H9 (cell line): Measurements from ENCODE around the gene MOCS1. TPM values are rescaled to one million over a fixed set of nuclear protein-coding genes. Genes with fewer than 3 reads are reported as not detected.

ENCODE experiments used
- DNase-seq: peaks from one replicate; pipeline ENCODE4 v3.0.0-alpha.2; 2017
- H2AFZ ChIP-seq: one replicate; pipeline ENCODE4 v1.6.1; 2013; ENCODE audit warnings: mild to moderate bottlenecking, low read length, control low read depth, moderate library complexity
- H2AK5ac ChIP-seq: 2 replicates; pipeline ENCODE4 v1.6.1; 2013; ENCODE audit warnings: low read length, control low read depth, mixed read lengths; ENCODE audit not compliant: insufficient read length
- H2BK120ac ChIP-seq: one replicate; pipeline ENCODE4 v1.6.1; 2013; ENCODE audit warnings: low read depth, mild to moderate bottlenecking, low read length, control low read depth, inconsistent platforms; ENCODE audit not compliant: poor library complexity, severe bottlenecking
- H2BK12ac ChIP-seq: 2 replicates; pipeline ENCODE4 v1.6.1; 2013; ENCODE audit warnings: low read length, control low read depth, mixed read lengths, low read depth; ENCODE audit not compliant: insufficient read length
- H2BK15ac ChIP-seq: 2 replicates; pipeline ENCODE4 v1.6.1; 2013; ENCODE audit warnings: low read depth, low read length, control low read depth
- H2BK20ac ChIP-seq: one replicate; pipeline ENCODE4 v1.6.1; 2013; ENCODE audit warnings: low read depth, mild to moderate bottlenecking, low read length, control low read depth, inconsistent platforms; ENCODE audit not compliant: poor library complexity, severe bottlenecking
- H2BK5ac ChIP-seq: 2 replicates; pipeline ENCODE4 v1.6.1; 2013; ENCODE audit warnings: low read length, control low read depth, mixed read lengths; ENCODE audit not compliant: insufficient read length
- H3K14ac ChIP-seq: 2 replicates; pipeline ENCODE4 v1.6.1; 2013; ENCODE audit warnings: low read length, control low read depth; ENCODE audit not compliant: insufficient read depth
- H3K18ac ChIP-seq: 2 replicates; pipeline ENCODE4 v1.6.1; 2013; ENCODE audit warnings: low read depth, mild to moderate bottlenecking, mixed read lengths, low read length, control low read depth; ENCODE audit not compliant: insufficient read length
- H3K23ac ChIP-seq: 2 replicates; pipeline ENCODE4 v1.6.1; 2013; ENCODE audit warnings: low read length, control low read depth, mixed read lengths, low read depth; ENCODE audit not compliant: insufficient read length
- H3K23me2 ChIP-seq: 2 replicates; pipeline ENCODE4 v1.6.1; 2013; ENCODE audit warnings: low read depth, mild to moderate bottlenecking, mixed read lengths, low read length, control low read depth; ENCODE audit not compliant: insufficient read length, poor library complexity, severe bottlenecking
- H3K27ac ChIP-seq: 2 replicates; pipeline ENCODE4 v1.5.1; 2013; ENCODE audit warnings: low read length, control low read depth, mixed read lengths, low read depth; ENCODE audit not compliant: insufficient read length
- H3K27me3 ChIP-seq: 2 replicates; pipeline ENCODE4 v1.6.1; 2013; ENCODE audit warnings: low read length, control low read depth, inconsistent platforms; ENCODE audit not compliant: insufficient read depth
- H3K4ac ChIP-seq: 2 replicates; pipeline ENCODE4 v1.6.1; 2013; ENCODE audit warnings: low read depth, mild to moderate bottlenecking, control low read depth, inconsistent platforms, low read length, moderate library complexity
- H3K4me1 ChIP-seq: 2 replicates; pipeline ENCODE4 v1.6.1; 2013; ENCODE audit warnings: low read length, control low read depth, inconsistent platforms; ENCODE audit not compliant: insufficient read depth
- H3K4me2 ChIP-seq: 2 replicates; pipeline ENCODE4 v1.6.1; 2013; ENCODE audit warnings: low read length, control low read depth, mixed read lengths; ENCODE audit not compliant: insufficient read length, insufficient read depth
- H3K56ac ChIP-seq: 2 replicates; pipeline ENCODE4 v1.6.1; 2013; ENCODE audit warnings: low read depth, mild to moderate bottlenecking, mixed read lengths, low read length, control low read depth; ENCODE audit not compliant: insufficient read length
- H3K79me1 ChIP-seq: 2 replicates; pipeline ENCODE4 v1.6.1; 2013; ENCODE audit warnings: low read depth, mild to moderate bottlenecking, moderate library complexity, low read length, control low read depth, inconsistent platforms; ENCODE audit not compliant: insufficient read depth, poor library complexity, severe bottlenecking
- H3K79me2 ChIP-seq: 2 replicates; pipeline ENCODE4 v1.6.1; 2013; ENCODE audit warnings: low read length, control low read depth, inconsistent platforms; ENCODE audit not compliant: insufficient read depth
- H3K9ac ChIP-seq: 2 replicates; pipeline ENCODE4 v1.6.1; 2013; ENCODE audit warnings: low read length, control low read depth, mixed read lengths; ENCODE audit not compliant: insufficient read length; ENCODE audit errors: extremely low read depth
- H3K9me3 ChIP-seq: one replicate; pipeline ENCODE4 v1.6.1; 2013; ENCODE audit warnings: low read depth, low read length, inconsistent platforms; ENCODE audit not compliant: control insufficient read depth
- H3T11ph ChIP-seq: one replicate; pipeline ENCODE4 v1.6.1; 2013; ENCODE audit warnings: mild to moderate bottlenecking, low read length, control low read depth, inconsistent platforms
- H4K20me1 ChIP-seq: one replicate; pipeline ENCODE4 v1.6.1; 2013; ENCODE audit not compliant: control insufficient read depth, insufficient read length, insufficient read depth
- H4K5ac ChIP-seq: 2 replicates; pipeline ENCODE4 v1.6.1; 2013; ENCODE audit warnings: low read depth, mild to moderate bottlenecking, mixed read lengths, low read length, control low read depth; ENCODE audit not compliant: insufficient read length
- H4K8ac ChIP-seq: replicated peaks from 2 replicates; pipeline ENCODE4 v1.6.1; 2013; ENCODE audit warnings: low read length, control low read depth, mixed read lengths, low read depth; ENCODE audit not compliant: insufficient read length
- H4K91ac ChIP-seq: 2 replicates; pipeline ENCODE4 v1.6.1; 2013; ENCODE audit warnings: low read depth, mild to moderate bottlenecking, moderate library complexity, mixed read lengths, low read length, control low read depth; ENCODE audit not compliant: insufficient read length
- H3K27ac Mint-ChIP-seq, 3 experiments: 2 replicates in 2 of 3; 3 replicates in 1 of 3; pipeline ENCODE4 v1.8.0; 2020 to 2021; ENCODE audit warnings: mixed read lengths in 3 of 3, mild to moderate bottlenecking in 1 of 3, moderate library complexity in 1 of 3
- H3K27me3 Mint-ChIP-seq: 2 replicates; pipeline ENCODE4 v1.8.0; 2021; ENCODE audit warnings: low read depth, mild to moderate bottlenecking, moderate library complexity, mixed read lengths
- H3K36me3 Mint-ChIP-seq, 3 experiments: 2 replicates in 2 of 3; 3 replicates in 1 of 3; pipeline ENCODE4 v1.8.0; 2020 to 2021; ENCODE audit warnings: low read depth in 3 of 3, mixed read lengths in 3 of 3; ENCODE audit not compliant: insufficient read depth in 1 of 3
- H3K4me1 Mint-ChIP-seq, 2 experiments: 2 replicates each; pipeline ENCODE4 v1.8.0; 2020; ENCODE audit warnings: mixed read lengths in 2 of 2
- H3K4me3 Mint-ChIP-seq, 2 experiments: 2 replicates in 1 of 2; 3 replicates in 1 of 2; pipeline ENCODE4 v1.8.0; 2020 to 2021; ENCODE audit warnings: mild to moderate bottlenecking in 2 of 2, mixed read lengths in 2 of 2, moderate library complexity in 1 of 2
- H3K9me3 Mint-ChIP-seq, 2 experiments: 2 replicates in 1 of 2; 3 replicates in 1 of 2; pipeline ENCODE4 v1.8.0; 2020; ENCODE audit warnings: mild to moderate bottlenecking in 2 of 2, mixed read lengths in 2 of 2, moderate library complexity in 1 of 2
- WGBS: extraction: QIAGEN DNeasy Blood & Tissue Kit; methylation state at CpG from one replicate; pipeline ENCODE4 v1.1.7; 2013; ENCODE audit warnings: missing lambda C conversion rate, low lambda C conversion rate, mixed read lengths; ENCODE audit not compliant: insufficient read length; ENCODE audit errors: extremely low coverage; 5-methylcytosine and 5-hydroxymethylcytosine counted together
- total RNA-seq: library from RNA; stranded (reverse); gene quantifications from 2 replicates; pipeline ENCODE4 v1.2.1, GENCODE V29; 2021
- TF ChIP-seq, protein P1 (sequence below): fragments of 200-600 bp; sonication (generic); conservative IDR thresholded peaks from 3 replicates; pipeline ENCODE4 v1.8.0; 2021; ENCODE audit warnings: antibody characterized with exemption, mild to moderate bottlenecking

MOCS1 gene
- total RNA-seq, 1 experiment from 2014 or later: 15.2 TPM

DNA sequence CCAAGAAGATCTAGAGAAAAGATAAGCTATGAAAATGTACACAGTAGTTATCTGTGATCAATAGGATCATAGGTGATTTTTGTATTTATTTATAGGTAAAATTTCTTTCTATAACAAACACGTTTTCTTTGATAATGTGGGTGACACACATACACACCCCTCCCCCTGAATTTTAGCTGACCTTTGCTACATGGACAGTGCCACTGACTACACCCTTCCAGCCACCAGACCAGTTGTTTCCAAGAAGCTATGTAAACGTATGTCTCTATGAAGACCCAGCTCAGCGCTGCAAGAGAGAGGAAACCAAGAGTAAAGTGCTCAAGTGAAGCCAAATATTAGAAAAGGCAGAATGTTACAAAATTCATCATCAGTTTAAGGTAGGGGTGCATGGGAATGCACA is 16.3 kb downstream of the MOCS1 start:
- WGBS: no CpG with 5 or more reads among the region's 3 CpGs
- Histone ChIP-seq H2AFZ (no peak overlapping the region), H2BK5ac (no peak overlapping the region), H3K56ac (no peak overlapping the region), H3K18ac (no peak overlapping the region), H3K27me3 (no peaks in the 10 kb centered on the region), H3K23me2 (no peaks in the 10 kb centered on the region), H3K14ac (no peak overlapping the region), H4K91ac (no peak overlapping the region), H3K79me1 (no peaks in the 10 kb centered on the region), H4K20me1 (no peaks in the 10 kb centered on the region), H3T11ph (no peak overlapping the region), H4K8ac (no peak overlapping the region), H3K79me2 (no peaks in the 10 kb centered on the region), H2AK5ac (no peak overlapping the region), H2BK15ac (no peak overlapping the region), H2BK20ac (no peak overlapping the region), H2BK12ac (no peak overlapping the region), H3K23ac (no peak overlapping the region), H3K4ac (no peak overlapping the region), H3K9me3 (no peaks in the 10 kb centered on the region), H3K9ac (no peak overlapping the region), H3K4me1 (no peaks in the 10 kb centered on the region), H3K27ac (no peak overlapping the region), H2BK120ac (no peak overlapping the region), H3K4me2 (no peak overlapping the region), H4K5ac (no peak overlapping the region)
- H3K27ac Mint-ChIP-seq: no peak overlapping the region
- no peak overlapping the region for H3K4me3 Mint-ChIP-seq
- H3K36me3 Mint-ChIP-seq: peaks cover 7 to 29% (median 29%) of the 10 kb centered on the region in 3 experiments
- H3K4me1 Mint-ChIP-seq: peaks cover 2 to 8% of the 10 kb centered on the region in 2 experiments
- H3K27me3 Mint-ChIP-seq: no peaks in the 10 kb centered on the region
- TF ChIP-seq, protein P1, sequence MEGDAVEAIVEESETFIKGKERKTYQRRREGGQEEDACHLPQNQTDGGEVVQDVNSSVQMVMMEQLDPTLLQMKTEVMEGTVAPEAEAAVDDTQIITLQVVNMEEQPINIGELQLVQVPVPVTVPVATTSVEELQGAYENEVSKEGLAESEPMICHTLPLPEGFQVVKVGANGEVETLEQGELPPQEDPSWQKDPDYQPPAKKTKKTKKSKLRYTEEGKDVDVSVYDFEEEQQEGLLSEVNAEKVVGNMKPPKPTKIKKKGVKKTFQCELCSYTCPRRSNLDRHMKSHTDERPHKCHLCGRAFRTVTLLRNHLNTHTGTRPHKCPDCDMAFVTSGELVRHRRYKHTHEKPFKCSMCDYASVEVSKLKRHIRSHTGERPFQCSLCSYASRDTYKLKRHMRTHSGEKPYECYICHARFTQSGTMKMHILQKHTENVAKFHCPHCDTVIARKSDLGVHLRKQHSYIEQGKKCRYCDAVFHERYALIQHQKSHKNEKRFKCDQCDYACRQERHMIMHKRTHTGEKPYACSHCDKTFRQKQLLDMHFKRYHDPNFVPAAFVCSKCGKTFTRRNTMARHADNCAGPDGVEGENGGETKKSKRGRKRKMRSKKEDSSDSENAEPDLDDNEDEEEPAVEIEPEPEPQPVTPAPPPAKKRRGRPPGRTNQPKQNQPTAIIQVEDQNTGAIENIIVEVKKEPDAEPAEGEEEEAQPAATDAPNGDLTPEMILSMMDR: no peak
- DNase-seq: no peak
- H3K9me3 Mint-ChIP-seq: no peaks in the 10 kb centered on the region
